ENCODE results near the gene SETD3. TPM values are rescaled to one million over a fixed set of nuclear protein-coding genes. Genes with fewer than 3 reads are reported as not detected.

SETD3 gene
- total and polyA plus RNA-seq, 2 of the 8 experiments (the other 6 are each of a cell fraction or from before 2014, with no cell fraction given) = 24.0 to 64.0 TPM

DNA sequence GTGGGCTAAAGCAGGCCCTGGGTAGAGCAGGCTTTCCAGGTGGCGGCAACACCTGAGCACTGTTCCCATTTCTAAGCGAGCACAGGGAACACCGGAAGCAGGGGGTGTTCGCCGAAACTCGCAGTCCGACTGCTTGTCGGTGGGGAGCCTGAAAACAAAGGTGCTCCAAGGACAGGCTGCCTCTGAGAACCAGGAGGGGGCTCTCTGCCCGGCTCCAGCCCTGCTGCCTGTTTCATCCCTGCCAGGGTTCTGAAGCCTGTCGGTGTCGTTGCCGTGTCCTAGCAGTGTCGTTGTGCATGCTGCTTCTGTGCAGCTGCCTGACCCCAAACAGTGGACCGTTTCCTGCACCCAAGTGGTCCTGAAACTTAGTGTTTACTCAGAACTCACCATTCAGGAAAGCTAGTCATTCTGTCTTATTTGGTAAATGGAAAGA is 22.3 kb upstream of the SETD3 start:
- H3K27ac ChIP-seq (ENCODE audit: low read depth, low read length) = peak overlapping the region; percentile 55
- POLR2A ChIA-PET (ENCODE audit: partially characterized antibody) = interaction anchor here (1.1 kb wide), 1 partner anchor 13 kb away, joined by 3 read pairs; no protein-coding TSS in a partner anchor
- peak overlapping the region; percentile 71 for H4K91ac ChIP-seq (replicated peaks; ENCODE audit: insufficient read length, low read length)
- H3K9me3 ChIP-seq (ENCODE audit: insufficient read depth in 2 of 2, low read depth in 1 of 2, low read length in 1 of 2) = no peaks in the 10 kb centered on the region
- H2AK5ac ChIP-seq (ENCODE audit: low read depth, low read length) = peak overlapping the region; percentile 79; the same call in 1 of the 2 replicates
- no peak overlapping the region for H3K4ac ChIP-seq (replicated peaks; ENCODE audit: insufficient read length, low read depth, low read length)
- H2BK5ac ChIP-seq (ENCODE audit: low read depth, low read length) = peak overlapping the region; percentile 95
- H3K56ac ChIP-seq (replicated peaks; ENCODE audit: insufficient read length, low read depth, low read length) = no peak overlapping the region
- WGBS, 2 experiments (ENCODE audit: extremely low coverage in 1 of 2, insufficient coverage in 1 of 2, insufficient read length in 1 of 2, insufficient replicate concordance in 2 of 2, low coverage in 1 of 2, low lambda C conversion rate in 2 of 2, missing lambda C conversion rate in 1 of 2) = 51% methylated on average over 14 of the region's 14 CpGs; no CpG with 5 or more reads in 1 of the 2 experiments
- H2BK12ac ChIP-seq (ENCODE audit: low read depth, low read length) = peak overlapping the region; percentile 63
- H3K27me3 ChIP-seq (replicated peaks in 1 of 4; ENCODE audit: control insufficient read depth in 3 of 4, extremely low read depth in 1 of 4, insufficient read depth in 3 of 4, low read length in 3 of 4) = no peaks in the 10 kb centered on the region
- H3K36me3 ChIP-seq (ENCODE audit: control insufficient read depth in 2 of 4, insufficient read depth in 4 of 4, low read length in 3 of 4) = peaks cover 26 to 76% (median 48%) of the 10 kb centered on the region in 4 experiments
- H3K9ac ChIP-seq (replicated peaks in 1 of 4; ENCODE audit: extremely low read depth in 1 of 4, low read depth in 3 of 4, low read length in 3 of 4) = no peak overlapping the region; a peak in 2 of 7 replicates
- no peak overlapping the region for H4K5ac ChIP-seq (ENCODE audit: insufficient read length, low read depth, low read length)
- H2BK15ac ChIP-seq (ENCODE audit: low read length) = no peak overlapping the region
- peaks cover 6% of the 10 kb centered on the region; the same call in 1 of the 2 replicates for H3K79me1 ChIP-seq (ENCODE audit: low read depth, low read length)
- DNase-seq (ENCODE audit: low read depth in 1 of 2, low spot score in 2 of 2) (peak in 1 of 2 experiments; percentile 72), FAIRE-seq (peak; percentile 24)
- H3K18ac ChIP-seq (ENCODE audit: extremely low read depth, low read length) = peak overlapping the region; percentile 85; the same call in 1 of the 2 replicates
- H3K4me1 ChIP-seq (replicated peaks in 1 of 4; ENCODE audit: control insufficient read depth in 3 of 4, insufficient read depth in 4 of 4, low read length in 3 of 4) = peaks cover 0 to 13% (median 4%) of the 10 kb centered on the region in 4 experiments; a peak in 5 of 7 replicates
- H2BK120ac ChIP-seq (replicated peaks; ENCODE audit: low read depth, low read length) = no peak overlapping the region
- no peak overlapping the region for H3K23ac ChIP-seq (ENCODE audit: insufficient read length)
- no peaks in the 10 kb centered on the region for H4K20me1 ChIP-seq (replicated peaks in 1 of 2; ENCODE audit: control insufficient read depth in 1 of 2, insufficient read depth in 2 of 2, low read length in 2 of 2)
- H4K8ac ChIP-seq (ENCODE audit: extremely low read depth, insufficient read depth, low read length) = no peak overlapping the region
- H3K4me3 ChIP-seq (ENCODE audit: extremely low read depth in 1 of 4, insufficient read depth in 2 of 4, low read depth in 3 of 4, low read length in 4 of 4) = no peak overlapping the region; a peak in 1 of 8 replicates
- H3K79me2 ChIP-seq (ENCODE audit: control insufficient read depth in 1 of 2, insufficient read depth in 2 of 2, low read length in 2 of 2) = no peaks in the 10 kb centered on the region
- peak overlapping the region; percentile 46 to 48; a peak in 3 of 4 replicates for H3K4me2 ChIP-seq (ENCODE audit: insufficient read depth in 1 of 2, low read depth in 2 of 2, low read length in 2 of 2)
- H3K14ac ChIP-seq (ENCODE audit: insufficient read length) = no peak overlapping the region
- H2BK20ac ChIP-seq (ENCODE audit: low read length) = no peak overlapping the region
- H2AFZ ChIP-seq (ENCODE audit: low read length) = no peak overlapping the region
- CTCF ChIA-PET (ENCODE audit: partially characterized antibody) = interaction anchor here (0.8 to 2.9 kb wide), 2 partner anchors 10 to 125 kb away, joined by 5 to 17 read pairs; no protein-coding TSS in a partner anchor
- H3K23me2 ChIP-seq (ENCODE audit: low read depth, low read length) = no peaks in the 10 kb centered on the region
- TF ChIP-seq SUZ12 (IDR thresholded peaks at IDR 0.05; ENCODE audit: low read length) (no peak), RNF2 (IDR thresholded peaks at IDR 0.05; ENCODE audit: borderline replicate concordance, low read depth, low read length, missing control alignments, poor library complexity, severe bottlenecking) (no peak), HDAC2 (IDR thresholded peaks at IDR 0.05; ENCODE audit: borderline replicate concordance in 1 of 2, low read depth in 2 of 2, low read length in 2 of 2) (no peak), MAFK (IDR thresholded peaks at IDR 0.05; ENCODE audit: low read depth, low read length) (no peak), BCL11A (IDR thresholded peaks at IDR 0.05; ENCODE audit: low read depth in 2 of 2, low read length in 2 of 2) (no peak), NANOG (IDR thresholded peaks at IDR 0.05; ENCODE audit: insufficient read depth, low read depth, low read length, poor library complexity, severe bottlenecking) (no peak), RAD21 (IDR thresholded peaks at IDR 0.05 in 1 of 2, conservative IDR thresholded peaks at IDR 0.05 in 1 of 2; ENCODE audit: low read depth in 2 of 2, low read length in 2 of 2) (peak in 1 of 2 experiments; percentile 39; a peak in 2 of 4 replicates)
- TF ChIP-seq, protein P1, sequence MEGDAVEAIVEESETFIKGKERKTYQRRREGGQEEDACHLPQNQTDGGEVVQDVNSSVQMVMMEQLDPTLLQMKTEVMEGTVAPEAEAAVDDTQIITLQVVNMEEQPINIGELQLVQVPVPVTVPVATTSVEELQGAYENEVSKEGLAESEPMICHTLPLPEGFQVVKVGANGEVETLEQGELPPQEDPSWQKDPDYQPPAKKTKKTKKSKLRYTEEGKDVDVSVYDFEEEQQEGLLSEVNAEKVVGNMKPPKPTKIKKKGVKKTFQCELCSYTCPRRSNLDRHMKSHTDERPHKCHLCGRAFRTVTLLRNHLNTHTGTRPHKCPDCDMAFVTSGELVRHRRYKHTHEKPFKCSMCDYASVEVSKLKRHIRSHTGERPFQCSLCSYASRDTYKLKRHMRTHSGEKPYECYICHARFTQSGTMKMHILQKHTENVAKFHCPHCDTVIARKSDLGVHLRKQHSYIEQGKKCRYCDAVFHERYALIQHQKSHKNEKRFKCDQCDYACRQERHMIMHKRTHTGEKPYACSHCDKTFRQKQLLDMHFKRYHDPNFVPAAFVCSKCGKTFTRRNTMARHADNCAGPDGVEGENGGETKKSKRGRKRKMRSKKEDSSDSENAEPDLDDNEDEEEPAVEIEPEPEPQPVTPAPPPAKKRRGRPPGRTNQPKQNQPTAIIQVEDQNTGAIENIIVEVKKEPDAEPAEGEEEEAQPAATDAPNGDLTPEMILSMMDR (IDR thresholded peaks at IDR 0.05; ENCODE audit: control extremely low read depth in 1 of 3, insufficient read depth in 1 of 3, low read depth in 1 of 3, low read length in 3 of 3) = peak; percentile 33 to 52 (median 42)

Data from H1 (cell line).